Stimulated activated CD4-positive, alpha-beta T cell treated with anti-CD3 and anti-CD28 coated beads, TNF-alpha, amount 100 ng/mL, for 48 hours (primary cell): ENCODE results near the gene SYCE1L.
"Not testable (repeated sequence)": the region's sequence is repeated elsewhere in the genome, so short reads cannot be mapped to it uniquely, and the experiment has no call there.

Experiments used
- DNase-seq, 3 donors: peaks; one replicate each; pipeline ENCODE4 v3.0.0-alpha.2; 2020; ENCODE audit warnings: low read depth in 3 of 3

The SYCE1L gene

GRCh38 chr16:77197747-77198146, 1.5 kb upstream of the SYCE1L start:
- DNase-seq: no peak

- DNase-seq: no peak
These were observed 7.3 kb downstream of the SYCE1L start for GRCh38 chr16:77206533-77206932.

GRCh38 chr16:77207030-77207429, 7.8 kb downstream of the SYCE1L start:
- no peak for DNase-seq

- no peak for DNase-seq
These were observed 9.2 kb downstream of the SYCE1L start for GRCh38 chr16:77208382-77208781.

- DNase-seq: peak in 2 of 3 donors; percentile 57 to 68
These were observed 12.9 kb downstream of the SYCE1L start for GRCh38 chr16:77211880-77212740.

- peak; percentile 41 to 68 (median 52) for DNase-seq
These were observed 13.7 kb downstream of the SYCE1L start for GRCh38 chr16:77212741-77213541.

- no peak for DNase-seq
These were observed 14.4 kb downstream of the SYCE1L start for GRCh38 chr16:77213542-77214106.

GRCh38 chr16:77214411-77215138, 15.4 kb downstream of the SYCE1L start:
- DNase-seq: no peak

- no peak for DNase-seq
These were observed 20.2 kb downstream of the SYCE1L start for GRCh38 chr16:77219437-77219836.

- no peak for DNase-seq
These were observed 21.2 kb downstream of the SYCE1L start for GRCh38 chr16:77220427-77220826.

GRCh38 chr16:77221482-77221881, 22.3 kb downstream of the SYCE1L start:
- no peak for DNase-seq

- DNase-seq: no peak
These were observed 24.0 kb downstream of the SYCE1L start for GRCh38 chr16:77223184-77223583.

GRCh38 chr16:77225182-77225581, 26.0 kb downstream of the SYCE1L start:
- DNase-seq: no peak

- DNase-seq: no peak
These were observed 28.5 kb downstream of the SYCE1L start for GRCh38 chr16:77227745-77228144.

- no peak for DNase-seq
These were observed 31.8 kb downstream of the SYCE1L start for GRCh38 chr16:77231047-77231446.

- DNase-seq: no peak
These were observed 34.8 kb downstream of the SYCE1L start for GRCh38 chr16:77233799-77234519.

GRCh38 chr16:77234611-77235010, 35.4 kb downstream of the SYCE1L start:
- no peak for DNase-seq

- peak; percentile 79 to 83 (median 80) for DNase-seq
These were observed 36.9 kb downstream of the SYCE1L start for GRCh38 chr16:77236063-77236511.

- no peak for DNase-seq
These were observed 39.4 kb downstream of the SYCE1L start for GRCh38 chr16:77238593-77238992.

- not testable (repeated sequence) for DNase-seq
These were observed 43.3 kb downstream of the SYCE1L start for GRCh38 chr16:77242471-77242870.

- no peak for DNase-seq
These were observed 46.9 kb downstream of the SYCE1L start for GRCh38 chr16:77246150-77246549.
